Germinal center (tissue), 1 donor: ENCODE measurements around the gene TSC22D2.
"Not testable (repeated sequence)": the region's sequence is repeated elsewhere in the genome, so short reads cannot be mapped to it uniquely, and the experiment has no call there.

Experiments
- DNase-seq: peaks from one replicate; pipeline ENCODE4 v3.0.0; 2012; ENCODE audit warnings: mixed read lengths, low spot score

Gene TSC22D2

DNA sequence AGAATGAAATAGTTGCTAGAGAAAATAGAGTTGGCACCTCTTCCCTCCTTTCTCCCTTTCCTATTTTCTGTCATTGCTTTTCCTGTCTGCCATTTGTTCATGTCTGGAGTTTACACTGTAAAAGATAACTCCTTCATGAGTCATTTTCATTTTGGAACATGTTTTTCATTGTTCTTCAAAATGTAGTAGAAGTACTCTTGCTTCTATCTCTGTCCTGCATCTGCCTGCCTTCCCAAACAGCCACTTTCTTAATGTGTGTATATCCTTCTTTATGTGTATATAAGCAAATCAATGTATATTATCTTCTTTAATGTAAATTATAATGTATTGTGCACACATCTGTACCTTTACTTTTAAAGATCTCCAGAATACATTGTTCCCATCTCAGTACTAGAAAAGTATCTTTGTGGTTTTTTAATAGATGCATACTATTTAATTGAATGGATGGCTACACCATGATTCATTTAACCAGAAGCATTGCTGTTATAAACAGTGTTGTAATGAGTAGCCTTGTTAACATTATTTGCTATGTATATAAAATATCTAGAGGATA lies 41.1 kb downstream of the TSC22D2 start:
- DNase-seq, result no peak

- DNase-seq, result no peak
Observed at GRCh38 chr3:150450916-150451315, 42.8 kb downstream of the TSC22D2 start.

DNA sequence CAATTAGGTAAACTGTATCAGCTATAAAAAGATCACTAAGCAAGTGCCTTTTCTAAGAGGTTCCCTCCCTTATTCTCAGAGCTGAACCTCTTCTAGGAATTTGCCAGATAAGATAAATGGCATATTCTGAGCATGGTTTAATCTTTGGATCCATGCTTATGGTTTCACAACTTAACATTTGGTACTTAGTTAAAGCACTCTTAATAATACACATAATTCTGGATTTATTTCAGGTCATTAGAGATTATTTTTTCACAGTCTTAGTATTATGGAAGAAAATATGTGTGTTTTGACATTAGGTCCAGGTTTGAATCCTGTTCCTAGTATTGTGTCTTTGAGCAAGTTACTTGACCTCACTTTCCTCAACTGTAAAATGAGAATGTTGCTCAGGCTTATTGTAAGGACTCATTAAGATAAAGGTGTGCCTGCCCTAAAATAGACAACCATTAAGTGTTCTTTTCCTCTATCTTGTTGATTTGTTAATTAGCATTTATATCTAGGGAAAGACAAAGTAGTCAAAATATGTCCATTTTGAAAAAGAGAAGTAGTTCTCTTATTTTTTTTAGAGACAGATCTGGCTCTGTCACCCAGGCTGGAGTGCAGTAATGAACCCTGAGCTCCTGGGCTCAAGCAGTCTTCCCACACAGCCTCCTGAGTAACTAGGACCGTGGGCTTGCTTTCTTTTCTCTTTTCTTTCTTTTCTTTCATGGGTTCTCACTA lies 43.4 kb downstream of the TSC22D2 start:
- no peak for DNase-seq

- no peak for DNase-seq
Observed at GRCh38 chr3:150453353-150453752, 45.3 kb downstream of the TSC22D2 start.

DNA sequence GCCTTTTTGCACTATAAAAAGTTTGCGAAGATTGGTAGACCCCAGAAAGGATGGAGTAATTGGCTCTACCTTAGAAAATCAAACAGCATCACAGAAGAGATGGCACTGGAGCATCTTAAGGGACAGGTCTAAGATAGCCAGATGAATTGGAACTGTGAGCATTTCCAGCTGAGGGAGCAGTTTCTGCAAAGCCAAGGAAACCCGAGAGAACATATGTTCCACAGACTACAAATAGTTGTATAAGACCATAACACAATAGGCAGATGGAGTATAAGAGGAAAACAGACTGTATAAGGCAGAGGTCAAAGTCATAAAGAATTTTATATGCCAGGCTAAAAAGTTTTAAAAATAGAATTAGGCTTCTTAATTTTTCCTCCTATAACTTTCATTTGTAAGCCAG lies 46.0 kb downstream of the TSC22D2 start:
- no peak for DNase-seq

GRCh38 chr3:150454622-150455021 lies 46.5 kb downstream of the TSC22D2 start:
- DNase-seq, result no peak

- DNase-seq, result no peak
Observed at GRCh38 chr3:150455341-150455740, 47.2 kb downstream of the TSC22D2 start.

DNA sequence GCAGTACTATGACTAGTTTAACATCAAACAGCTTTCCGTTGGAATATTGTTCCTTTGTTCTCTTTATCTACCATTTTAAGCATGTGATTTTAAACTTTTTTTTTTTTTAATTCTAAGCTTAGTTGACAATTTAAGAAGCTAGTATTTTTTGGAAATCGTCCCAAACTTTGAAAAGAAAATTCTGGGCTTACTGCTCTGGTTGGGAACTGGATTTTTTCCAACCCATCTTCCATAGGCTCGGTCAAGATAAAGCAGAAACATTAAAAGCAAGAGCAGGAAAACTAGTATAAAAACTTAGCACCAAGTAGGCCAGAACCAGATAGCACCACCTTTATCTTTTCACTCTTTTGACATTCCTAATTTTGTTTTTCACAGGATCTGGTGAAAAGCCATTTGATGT lies 49.9 kb downstream of the TSC22D2 start:
- DNase-seq, result no peak

GRCh38 chr3:150460484-150460883 lies 52.4 kb downstream of the TSC22D2 start:
- no peak for DNase-seq

DNA sequence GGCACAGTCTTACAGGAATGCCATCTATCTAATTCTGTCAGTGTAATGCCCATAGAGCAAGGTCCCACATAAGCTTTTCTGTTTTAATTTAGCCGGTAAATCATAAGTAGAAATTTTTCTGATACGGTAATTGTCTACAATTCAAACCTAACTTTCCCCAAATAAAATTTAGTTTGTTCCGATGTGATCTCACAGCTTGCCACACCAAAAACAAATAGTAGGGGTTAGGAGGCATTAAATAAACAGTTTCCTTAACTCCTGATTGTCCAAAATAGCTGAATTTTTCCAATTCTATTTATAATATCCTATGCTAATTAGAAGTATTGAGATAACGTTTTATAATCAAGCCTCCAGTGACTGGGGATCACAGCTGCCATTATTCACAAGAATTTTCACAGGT lies 53.3 kb downstream of the TSC22D2 start:
- no peak for DNase-seq

DNA sequence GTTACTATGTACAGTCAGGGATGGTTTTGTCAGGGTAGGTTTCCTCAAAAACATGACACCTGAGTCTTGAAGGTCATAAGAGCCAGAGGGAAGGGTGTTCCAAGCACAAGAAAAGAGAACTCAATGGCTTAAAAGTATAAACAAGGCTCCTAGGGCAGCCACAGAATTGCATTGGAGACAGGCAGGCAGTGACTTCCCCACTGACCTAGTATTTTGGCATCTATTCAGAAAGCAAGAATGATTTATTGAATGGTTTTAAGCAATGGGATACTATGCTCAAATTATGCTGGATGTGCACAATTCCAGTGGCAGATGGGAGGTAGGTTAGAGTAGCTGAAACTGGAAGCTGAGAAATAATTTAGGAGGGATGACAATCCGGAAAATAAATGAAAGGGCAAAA lies 54.0 kb downstream of the TSC22D2 start:
- no peak for DNase-seq

- DNase-seq, result no peak
Observed at GRCh38 chr3:150464684-150465083, 56.6 kb downstream of the TSC22D2 start.

GRCh38 chr3:150467381-150467780 lies 59.3 kb downstream of the TSC22D2 start:
- no peak for DNase-seq

- no peak for DNase-seq
Observed at GRCh38 chr3:150469031-150469930, 61.2 kb downstream of the TSC22D2 start.

DNA sequence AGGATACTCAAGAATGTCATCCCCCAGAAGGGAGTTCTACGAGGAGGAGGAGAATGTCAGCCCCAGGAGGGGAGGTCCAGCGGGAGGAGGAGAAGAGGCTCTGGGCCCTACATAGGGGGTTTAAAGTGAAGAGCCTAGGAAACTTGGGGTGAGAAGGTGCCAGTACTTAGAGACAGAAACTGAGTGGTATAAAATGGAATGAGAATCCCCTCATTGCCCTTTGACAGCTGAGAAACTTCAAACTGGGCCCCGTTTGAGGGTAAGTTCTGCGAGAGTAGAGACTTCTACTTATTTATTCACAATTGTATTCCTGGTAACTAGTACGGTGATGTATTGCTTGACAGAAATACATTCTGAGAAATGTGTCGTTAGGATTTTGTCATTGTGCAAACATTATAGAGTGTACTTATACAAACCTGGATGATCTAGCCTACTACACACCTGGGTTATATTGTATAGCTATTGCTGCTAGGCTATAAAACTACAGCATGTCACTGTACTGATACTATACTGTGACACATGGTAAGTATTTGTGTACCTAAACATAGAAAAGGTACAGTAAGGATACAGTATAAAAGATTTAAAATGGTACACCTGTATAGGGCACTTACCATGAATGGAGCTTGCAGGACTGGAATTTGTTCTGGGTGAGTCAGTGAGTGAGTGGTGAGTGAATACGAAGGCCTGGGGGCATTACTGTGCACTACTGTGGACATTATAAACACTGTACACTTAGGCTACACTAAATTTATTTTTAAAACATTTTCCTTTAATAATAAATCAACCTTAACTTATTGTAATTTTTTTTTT lies 62.0 kb downstream of the TSC22D2 start:
- DNase-seq, result no peak

GRCh38 chr3:150472421-150472820 lies 64.3 kb downstream of the TSC22D2 start:
- DNase-seq, result no peak

DNA sequence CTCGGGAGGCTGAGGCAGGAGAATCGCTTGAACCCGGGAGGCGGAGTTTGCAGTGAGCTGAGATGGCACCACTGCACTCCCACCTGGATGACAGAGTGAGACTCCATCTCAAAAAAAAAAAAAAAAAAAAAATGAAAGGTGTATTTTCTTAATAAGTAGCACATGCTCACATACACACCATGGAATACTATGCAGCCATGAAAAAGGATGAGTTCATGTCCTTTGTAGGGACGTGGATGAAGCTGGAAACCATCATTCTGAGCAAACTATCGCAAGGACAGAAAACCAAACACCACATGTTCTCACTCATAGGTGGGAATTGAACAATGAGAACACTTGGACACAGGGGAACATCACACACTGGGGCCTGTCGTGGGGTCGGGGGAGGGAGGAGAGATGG lies 65.1 kb downstream of the TSC22D2 start:
- not testable (repeated sequence) for DNase-seq

DNA sequence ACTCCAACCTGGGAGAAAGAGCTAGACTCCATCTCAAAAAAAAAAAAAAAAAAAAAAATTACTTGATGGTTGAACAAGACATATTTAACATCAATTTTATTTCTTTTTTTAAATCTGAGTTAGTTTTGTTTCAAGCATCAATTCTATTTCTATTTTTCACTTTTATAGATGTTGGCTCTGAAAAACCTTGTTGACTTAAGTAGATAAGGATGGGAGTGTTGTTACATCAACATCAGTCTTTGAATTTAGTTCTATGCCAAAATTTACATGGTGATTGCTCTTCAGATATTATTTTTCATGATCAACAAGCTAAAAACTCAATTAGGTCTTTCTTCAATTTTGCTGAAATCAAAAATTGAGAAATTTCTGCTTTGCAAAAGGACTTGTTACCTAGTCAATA lies 71.3 kb downstream of the TSC22D2 start:
- no peak for DNase-seq

- DNase-seq, result no peak
Observed at GRCh38 chr3:150480877-150481276, 72.8 kb downstream of the TSC22D2 start.

DNA sequence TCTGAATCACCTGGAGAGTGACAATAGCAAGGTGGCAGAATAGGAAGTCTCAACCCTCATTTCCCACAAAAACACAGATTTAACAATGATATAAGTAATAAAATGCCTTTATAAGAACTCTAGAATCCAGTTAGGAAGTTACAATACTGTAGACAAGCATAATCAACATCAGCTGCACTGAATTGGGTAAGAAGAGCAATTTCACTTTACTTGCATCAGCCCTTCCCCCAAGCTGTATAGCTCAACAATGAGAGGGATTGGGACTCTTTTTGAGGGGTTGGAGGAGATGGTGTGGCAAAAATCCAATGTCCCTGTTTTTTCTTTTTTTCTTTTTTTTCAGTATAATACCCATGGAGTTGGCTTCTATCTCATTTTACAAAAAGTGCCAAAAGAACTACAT lies 75.1 kb downstream of the TSC22D2 start:
- no peak for DNase-seq

- no peak for DNase-seq
Observed at GRCh38 chr3:150484410-150484809, 76.3 kb downstream of the TSC22D2 start.

- DNase-seq, result no peak
Observed at GRCh38 chr3:150488867-150489266, 80.8 kb downstream of the TSC22D2 start.
